GM18909 (cell line): ENCODE measurements around the gene SLC9A3.
"Not testable (repeated sequence)": the region's sequence is repeated elsewhere in the genome, so short reads cannot be mapped to it uniquely, and the experiment has no call there.

ENCODE experiments used
- ATAC-seq: cut with Tn5 transposase; IDR thresholded peaks from one replicate; pipeline ENCODE4 v1.9.1; 2021; ENCODE audit warnings: mild to moderate bottlenecking; ENCODE audit not compliant: unreplicated experiment, poor library complexity

The SLC9A3 gene

GRCh38 chr5:492314-492893, 31.8 kb downstream of the SLC9A3 start:
- no peak for ATAC-seq

GRCh38 chr5:491856-492155, 32.4 kb downstream of the SLC9A3 start:
- no peak for ATAC-seq

GRCh38 chr5:491119-491855, 33.0 kb downstream of the SLC9A3 start:
- no peak for ATAC-seq

GRCh38 chr5:490116-491106, 33.8 kb downstream of the SLC9A3 start:
- no peak for ATAC-seq

DNA sequence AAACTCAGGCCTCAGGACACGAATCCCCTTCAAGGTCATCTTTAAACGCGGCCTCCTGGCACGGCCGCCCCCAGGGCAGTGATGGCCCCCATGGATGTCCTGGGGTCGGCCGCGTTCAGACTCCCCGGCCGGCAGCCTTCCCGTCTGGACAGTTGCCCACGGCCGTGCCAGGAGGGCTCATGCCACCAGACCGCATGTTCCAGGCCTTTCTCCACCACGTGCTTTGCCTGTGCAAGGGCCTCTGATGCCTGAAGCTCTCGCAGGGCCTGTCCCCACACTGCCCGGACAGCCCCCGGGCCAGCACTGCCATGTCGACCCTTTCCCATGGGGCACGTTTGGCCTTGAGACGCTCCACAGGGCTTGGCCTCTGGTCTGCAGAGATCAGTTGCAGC, 34.6 kb downstream of the SLC9A3 start:
- ATAC-seq = no peak

- no peak for ATAC-seq
Measured at GRCh38 chr5:488744-489688, 35.2 kb downstream of the SLC9A3 start.

DNA sequence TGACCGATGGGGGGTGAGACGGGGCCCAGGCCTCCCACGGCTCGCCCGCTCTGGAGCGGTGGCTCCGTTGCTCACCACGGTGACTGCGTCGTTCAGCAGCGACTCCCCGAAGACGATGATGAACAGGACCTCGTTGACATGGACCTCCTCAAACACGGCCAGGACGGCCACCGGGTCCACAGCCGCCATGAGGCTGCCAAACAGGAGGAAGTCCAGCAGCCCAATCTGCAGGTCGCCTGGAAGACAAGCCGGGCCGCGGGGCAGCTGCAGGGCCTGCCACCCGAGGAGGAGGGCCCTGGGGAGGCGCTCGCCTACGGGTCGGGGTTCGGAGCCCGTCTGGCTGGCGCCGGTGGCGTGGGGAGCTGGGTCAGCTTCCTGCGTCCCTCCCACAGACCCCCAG, 36.0 kb downstream of the SLC9A3 start:
- no peak for ATAC-seq

DNA sequence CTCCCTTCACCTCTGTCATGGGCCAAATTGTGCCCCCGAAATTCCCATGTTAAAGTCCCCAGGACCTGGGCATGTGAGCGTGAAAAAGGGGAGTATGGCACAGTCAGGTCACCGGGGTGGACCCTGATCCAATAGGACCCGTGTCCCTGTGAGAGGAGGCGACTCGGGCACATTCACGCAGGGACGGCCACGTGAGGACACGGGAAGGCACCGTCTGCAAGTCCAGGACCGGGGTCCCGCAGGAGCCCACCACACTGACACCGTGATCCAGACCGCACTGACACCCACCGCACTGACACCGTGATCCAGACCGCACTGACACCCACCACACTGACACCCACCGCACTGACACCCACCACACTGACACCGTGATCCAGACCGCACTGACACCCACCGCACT, 37.7 kb downstream of the SLC9A3 start:
- ATAC-seq = not testable (repeated sequence)

DNA sequence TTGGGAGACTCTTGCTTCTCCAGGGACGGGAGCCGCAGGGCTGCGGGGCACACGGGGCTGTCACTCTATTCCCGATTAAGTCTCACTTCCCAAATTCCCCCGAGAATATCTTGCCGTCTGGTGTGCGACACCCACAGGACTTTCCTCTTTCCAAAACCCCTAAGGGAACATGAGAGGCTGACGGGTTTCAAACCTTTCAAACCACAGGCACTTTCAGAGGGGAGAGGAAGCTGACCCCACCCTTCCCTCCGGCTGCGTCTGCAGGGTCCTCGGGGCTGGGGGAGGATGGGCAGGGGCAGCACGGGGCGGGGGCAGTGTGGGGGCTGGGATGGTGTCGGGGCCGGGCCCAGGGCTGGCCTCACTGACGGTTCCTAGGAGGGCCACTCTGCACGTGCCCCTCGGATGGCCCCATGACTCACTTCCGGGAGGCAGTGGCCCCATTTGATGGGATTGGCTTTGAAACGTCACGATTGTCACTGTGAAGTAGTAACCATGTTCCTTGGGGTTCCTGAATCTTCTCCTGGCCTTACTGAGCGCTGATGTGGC, 38.2 kb downstream of the SLC9A3 start:
- ATAC-seq = no peak

DNA sequence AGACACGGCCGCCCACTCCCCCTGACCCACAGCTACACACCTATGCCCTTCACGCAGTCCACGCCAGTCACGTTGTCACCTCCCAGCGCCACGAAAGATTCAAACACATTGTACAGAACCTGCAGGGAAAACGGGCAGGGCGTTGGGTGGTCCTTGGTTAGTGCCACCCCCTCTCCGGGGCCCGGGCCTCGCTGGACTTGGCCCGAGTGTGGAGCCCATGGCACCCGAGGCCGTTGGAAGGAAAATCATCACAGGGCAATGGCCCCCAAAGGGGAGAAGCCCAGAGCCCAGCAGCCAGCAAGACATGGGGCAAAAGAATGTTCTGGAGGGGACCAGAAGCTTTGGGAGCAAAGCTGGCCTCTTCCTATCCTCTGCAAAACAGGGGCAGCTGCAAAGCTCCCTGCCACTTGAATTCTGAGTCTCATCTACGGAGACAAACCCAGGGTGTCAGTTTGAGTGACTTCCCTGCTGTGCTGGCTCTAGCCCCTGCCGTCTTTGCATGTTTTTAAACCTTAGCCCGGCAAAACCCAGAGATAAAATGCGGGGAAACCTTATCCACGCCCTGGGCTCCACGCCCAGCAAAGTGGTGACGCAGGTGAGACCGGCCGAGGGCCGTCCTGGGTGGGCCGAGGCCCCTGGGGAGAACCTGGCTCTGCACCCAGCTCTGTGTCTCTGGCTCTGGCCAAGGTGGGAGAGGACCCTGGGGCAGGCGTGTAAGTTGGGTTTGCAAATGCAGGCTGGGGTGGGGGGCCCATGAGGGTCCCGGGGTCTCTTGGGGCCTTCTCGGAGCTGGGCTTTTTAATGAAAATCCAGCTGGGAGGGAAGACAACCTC, 38.9 kb downstream of the SLC9A3 start:
- no peak for ATAC-seq

DNA sequence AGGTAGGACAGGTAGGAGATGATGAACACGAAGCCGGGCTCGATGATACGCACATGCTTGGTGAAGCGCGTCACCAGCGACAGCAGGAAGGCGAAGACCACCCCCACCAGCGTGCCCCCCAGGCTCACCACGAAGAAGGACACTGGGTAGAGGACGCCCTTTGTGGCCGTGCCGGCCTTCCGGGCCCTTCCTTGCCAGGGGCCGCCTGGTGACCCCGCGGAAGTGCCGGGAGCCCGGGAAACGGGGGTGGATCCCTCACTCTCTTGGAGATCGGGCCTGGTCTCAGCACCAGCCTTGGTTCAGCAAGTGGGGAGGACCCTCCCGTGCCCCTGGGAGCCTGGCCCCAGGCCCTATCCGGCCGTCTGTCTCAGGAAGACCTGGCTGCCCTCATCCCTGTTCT, 39.7 kb downstream of the SLC9A3 start:
- ATAC-seq = no peak

DNA sequence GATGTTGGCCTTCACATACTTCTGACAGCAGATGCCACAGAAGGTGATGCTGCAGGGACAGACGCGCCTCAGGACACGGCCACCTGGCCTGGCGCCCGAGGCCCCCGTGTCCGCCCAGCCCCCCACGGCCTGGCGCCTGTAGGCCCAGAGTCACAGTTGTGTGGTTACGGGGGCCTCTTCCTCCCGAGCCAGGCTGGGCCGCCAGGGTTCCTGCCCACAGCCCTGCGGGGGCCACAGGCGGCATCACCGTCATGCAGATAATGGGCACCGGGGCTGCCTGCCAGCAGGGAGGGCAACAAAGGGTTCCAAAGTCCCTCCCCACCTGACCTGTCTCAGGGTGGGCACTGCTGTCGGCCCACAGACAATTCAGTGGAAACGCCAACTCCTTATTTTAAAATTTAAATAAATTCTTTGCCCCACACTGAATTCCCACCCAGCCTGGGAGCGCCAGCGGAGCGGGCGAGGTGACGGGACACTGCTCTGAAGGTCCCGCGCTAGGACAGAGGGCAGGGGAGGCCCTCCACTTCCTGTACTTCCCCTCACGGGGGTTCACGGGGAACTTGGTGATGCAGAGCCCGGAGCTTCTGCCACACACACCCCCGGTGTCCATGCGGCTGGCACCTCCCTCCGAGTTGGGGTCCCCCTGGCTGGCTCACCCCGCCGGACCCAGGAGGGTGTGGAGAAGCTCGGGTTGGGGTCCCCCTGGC, 40.7 kb downstream of the SLC9A3 start:
- no peak for ATAC-seq

DNA sequence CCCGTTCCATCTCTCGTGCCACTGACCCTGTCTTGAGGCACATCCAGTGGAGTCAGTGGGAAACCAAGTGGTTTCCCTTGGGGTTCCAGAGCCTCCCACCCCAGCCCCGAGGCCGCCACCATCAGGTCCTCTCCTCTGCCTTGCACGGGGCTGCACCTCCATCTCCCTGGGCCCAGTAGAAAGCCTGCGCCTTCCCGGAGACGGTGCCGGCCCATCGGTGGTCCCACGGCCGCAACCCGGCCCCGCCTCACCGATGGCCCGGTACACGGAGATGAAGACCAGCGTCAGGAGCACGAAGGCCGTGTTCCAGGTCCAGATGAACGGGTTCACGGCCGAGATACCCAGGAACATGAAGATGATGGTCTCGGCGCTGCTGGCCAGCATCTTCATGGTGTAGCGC, 41.2 kb downstream of the SLC9A3 start:
- ATAC-seq = no peak

DNA sequence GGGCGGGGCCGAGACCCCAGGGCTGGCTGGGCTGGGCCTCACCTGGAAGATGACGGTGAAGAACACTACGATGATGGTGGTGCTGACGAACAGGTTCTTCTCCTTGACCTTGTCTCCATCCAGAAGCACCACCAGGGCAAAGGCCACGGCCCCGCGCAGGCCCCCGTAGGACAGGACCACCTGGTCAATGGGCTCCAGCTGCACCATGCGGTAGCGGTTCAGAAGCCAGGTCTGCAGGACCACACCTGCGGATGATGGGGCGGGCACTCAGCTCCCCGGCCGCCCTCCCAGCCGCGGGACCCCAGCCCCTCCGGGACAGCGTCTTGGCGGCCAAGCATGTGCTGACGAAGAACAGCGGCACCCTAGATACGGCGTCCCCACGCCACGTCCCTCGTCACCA, 41.7 kb downstream of the SLC9A3 start:
- ATAC-seq = no peak

GRCh38 chr5:482021-482420, 42.2 kb downstream of the SLC9A3 start:
- ATAC-seq = no peak

GRCh38 chr5:481347-481746, 42.9 kb downstream of the SLC9A3 start:
- ATAC-seq = no peak

DNA sequence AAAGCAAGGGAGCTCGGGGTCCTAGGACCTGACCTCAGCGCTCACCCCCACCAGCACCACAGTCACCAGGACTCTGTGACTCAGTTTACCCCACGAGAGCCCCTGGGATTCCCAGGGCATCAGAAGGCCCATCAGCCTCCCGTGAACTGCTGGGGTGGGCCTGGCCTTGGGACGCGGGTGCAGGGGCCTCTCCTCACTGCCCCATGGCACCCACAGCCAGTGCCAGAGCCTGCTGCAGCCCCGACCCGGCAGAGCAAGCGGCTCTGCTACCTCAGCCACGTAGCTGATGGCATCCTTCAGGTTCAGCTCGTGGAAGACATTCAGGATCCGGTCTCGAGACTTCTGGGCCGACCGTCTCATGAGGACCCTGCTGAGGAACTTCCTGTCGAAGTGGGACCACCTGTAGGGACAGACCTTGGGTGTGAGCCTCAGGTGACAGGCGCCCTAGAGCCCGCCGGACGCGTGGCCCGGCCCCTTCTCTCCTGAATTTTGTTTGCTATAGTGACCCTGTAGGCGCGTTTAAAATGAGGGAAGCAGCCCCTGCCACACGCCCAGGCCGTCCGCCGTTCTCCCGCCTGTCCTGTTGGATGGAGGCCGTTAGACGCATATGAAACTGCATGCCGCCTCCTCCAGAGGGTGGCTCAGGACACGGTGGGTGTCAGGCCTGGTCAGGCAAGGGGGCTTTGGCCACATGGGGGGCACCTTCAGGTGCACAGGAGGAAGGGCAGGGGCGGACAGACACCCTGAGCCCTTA, 44.5 kb downstream of the SLC9A3 start:
- no peak for ATAC-seq
